Fibroblast of villous mesenchyme (primary cell): ENCODE data around the gene SEMA4C. TPM values are rescaled to one million over a fixed set of nuclear protein-coding genes. Genes with fewer than 3 reads are reported as not detected.

Experiments
- DNase-seq: peaks from one replicate; pipeline ENCODE4 v3.0.0-alpha.2; 2010; ENCODE audit warnings: low read depth
- H3K4me3 ChIP-seq: 2 replicates; pipeline ENCODE4 v1.5.1; 2011; ENCODE audit warnings: low read depth, mild to moderate bottlenecking, low read length
- CTCF ChIP-seq: IDR thresholded peaks from 2 replicates; pipeline ENCODE4 v1.5.1; 2012; ENCODE audit warnings: low read depth, mild to moderate bottlenecking, low read length; ENCODE audit not compliant: insufficient read depth
- total RNA-seq: library from RNA; depleted of rRNA; stranded (reverse); fragments of >200 nt; gene quantifications from 2 replicates; pipeline ENCODE4 v1.2.3, GENCODE V29; 2012

SEMA4C gene
- total RNA-seq, 1 donor = 16.4 TPM

GRCh38 chr2:96884299-96885094 lies 14.6 kb upstream of the SEMA4C start:
- no peak overlapping the region for H3K4me3 ChIP-seq
- no peak for TF ChIP-seq CTCF
- no peak for DNase-seq

GRCh38 chr2:96883306-96883705 lies 13.4 kb upstream of the SEMA4C start:
- DNase-seq = no peak
- no peak for TF ChIP-seq CTCF
- H3K4me3 ChIP-seq = no peak overlapping the region

GRCh38 chr2:96882906-96883305 lies 13.0 kb upstream of the SEMA4C start:
- no peak for TF ChIP-seq CTCF
- H3K4me3 ChIP-seq = no peak overlapping the region
- DNase-seq = no peak

- TF ChIP-seq CTCF = no peak
- DNase-seq = no peak
- no peak overlapping the region for H3K4me3 ChIP-seq
These were observed 12.3 kb upstream of the SEMA4C start for GRCh38 chr2:96882230-96882629.

GRCh38 chr2:96881349-96882195 lies 11.7 kb upstream of the SEMA4C start:
- no peak for TF ChIP-seq CTCF
- DNase-seq = no peak
- H3K4me3 ChIP-seq = no peak overlapping the region

DNA sequence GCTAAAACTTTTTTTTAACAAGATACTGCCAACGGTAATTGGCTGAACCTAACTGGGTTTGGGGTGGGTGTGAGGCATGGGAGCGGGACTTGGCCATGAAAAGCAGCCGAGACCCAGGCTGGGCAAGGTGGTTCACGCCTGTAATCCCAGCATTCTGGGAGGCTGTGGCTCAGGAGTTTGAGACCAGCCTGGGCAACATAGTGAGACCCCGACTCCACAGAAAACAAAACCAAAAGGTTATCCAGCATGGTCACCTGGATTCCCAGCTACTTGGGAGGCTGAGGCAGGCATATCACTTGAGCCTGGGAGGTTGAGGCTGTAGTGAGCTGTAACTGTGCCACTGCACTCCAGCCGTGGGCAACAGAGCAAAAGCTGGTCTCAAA lies 11.0 kb upstream of the SEMA4C start:
- no peak for TF ChIP-seq CTCF
- DNase-seq = no peak
- H3K4me3 ChIP-seq = no peak overlapping the region
